ENCODE measurements around the gene CDH2.

Gene CDH2

DNA sequence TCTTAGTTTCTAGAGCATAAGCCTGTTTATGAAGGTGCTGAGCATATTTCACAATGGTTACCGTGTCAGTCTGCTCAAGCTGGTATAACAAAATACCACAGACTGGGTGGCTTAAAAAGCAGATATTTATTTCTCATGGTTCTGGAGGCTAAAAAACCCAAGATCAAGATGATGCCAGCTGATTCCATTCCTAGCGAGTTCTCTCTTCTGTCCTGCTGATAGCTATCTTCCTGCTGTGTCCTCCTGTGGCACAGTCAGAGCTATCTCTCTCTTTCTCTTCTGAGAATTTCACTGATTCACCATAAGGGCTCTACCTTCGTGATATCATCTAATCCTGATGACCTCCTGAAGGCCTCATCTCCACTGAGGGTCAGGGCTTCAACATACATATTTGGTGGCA is 273.0 kb downstream of the CDH2 start:
- Mint-ChIP-seq H3K9me3 (peaks cover 42% of the 10 kb centered on the region), H3K27ac (no peak overlapping the region), H3K27me3 (ENCODE audit: low read depth) (no peaks in the 10 kb centered on the region), H3K4me1 (no peaks in the 10 kb centered on the region), H3K4me3 (no peak overlapping the region), H3K36me3 (ENCODE audit: low read depth) (peaks cover 8% of the 10 kb centered on the region)
- TF ChIP-seq, protein P1, sequence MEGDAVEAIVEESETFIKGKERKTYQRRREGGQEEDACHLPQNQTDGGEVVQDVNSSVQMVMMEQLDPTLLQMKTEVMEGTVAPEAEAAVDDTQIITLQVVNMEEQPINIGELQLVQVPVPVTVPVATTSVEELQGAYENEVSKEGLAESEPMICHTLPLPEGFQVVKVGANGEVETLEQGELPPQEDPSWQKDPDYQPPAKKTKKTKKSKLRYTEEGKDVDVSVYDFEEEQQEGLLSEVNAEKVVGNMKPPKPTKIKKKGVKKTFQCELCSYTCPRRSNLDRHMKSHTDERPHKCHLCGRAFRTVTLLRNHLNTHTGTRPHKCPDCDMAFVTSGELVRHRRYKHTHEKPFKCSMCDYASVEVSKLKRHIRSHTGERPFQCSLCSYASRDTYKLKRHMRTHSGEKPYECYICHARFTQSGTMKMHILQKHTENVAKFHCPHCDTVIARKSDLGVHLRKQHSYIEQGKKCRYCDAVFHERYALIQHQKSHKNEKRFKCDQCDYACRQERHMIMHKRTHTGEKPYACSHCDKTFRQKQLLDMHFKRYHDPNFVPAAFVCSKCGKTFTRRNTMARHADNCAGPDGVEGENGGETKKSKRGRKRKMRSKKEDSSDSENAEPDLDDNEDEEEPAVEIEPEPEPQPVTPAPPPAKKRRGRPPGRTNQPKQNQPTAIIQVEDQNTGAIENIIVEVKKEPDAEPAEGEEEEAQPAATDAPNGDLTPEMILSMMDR (IDR thresholded peaks at IDR 0.05; ENCODE audit: unreplicated experiment in 3 of 3): no peak

DNA sequence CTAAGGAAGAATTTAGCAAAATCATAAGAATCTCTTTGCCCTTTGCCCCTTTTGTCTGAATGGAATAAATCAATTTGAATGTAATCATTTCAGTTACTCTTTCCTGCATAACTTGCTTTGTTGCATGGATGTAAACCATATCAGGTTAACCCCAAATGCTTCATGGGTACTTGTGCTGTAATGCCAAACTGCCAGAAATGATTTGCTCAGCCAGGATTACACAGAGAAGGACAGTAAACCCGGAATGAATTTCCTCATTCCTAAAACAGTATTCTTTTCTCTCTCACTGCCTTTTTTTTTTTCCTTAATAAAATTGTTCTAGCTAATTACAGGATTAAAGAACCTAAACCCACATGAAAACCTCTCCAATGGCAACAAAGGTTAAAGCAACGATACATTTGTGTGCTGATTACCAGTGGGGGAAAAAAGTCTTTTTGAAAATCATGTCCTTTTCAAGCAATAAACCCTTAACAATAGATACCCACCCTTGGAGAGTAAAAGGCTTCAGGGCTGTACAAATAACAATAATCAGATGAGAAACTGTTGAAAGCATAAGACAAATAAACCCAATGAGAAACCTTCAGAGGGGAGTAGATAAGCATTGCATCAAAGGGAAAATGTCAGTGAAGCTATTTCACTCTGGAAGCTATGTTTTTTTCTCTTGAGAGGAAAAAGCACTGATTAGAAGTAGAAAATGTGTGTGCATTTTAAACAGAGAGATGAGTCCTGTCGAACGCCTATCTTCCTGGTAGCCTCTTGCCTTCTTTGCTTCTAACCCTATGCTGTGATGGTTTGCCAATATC is 275.3 kb downstream of the CDH2 start:
- no peaks in the 10 kb centered on the region for H3K4me1 Mint-ChIP-seq
- H3K36me3 Mint-ChIP-seq (ENCODE audit: low read depth): peaks cover 4% of the 10 kb centered on the region
- peaks cover 22% of the 10 kb centered on the region for H3K9me3 Mint-ChIP-seq
- H3K27ac Mint-ChIP-seq: no peak overlapping the region
- H3K4me3 Mint-ChIP-seq: no peak overlapping the region
- TF ChIP-seq, protein P1 (IDR thresholded peaks at IDR 0.05; ENCODE audit: unreplicated experiment in 3 of 3): no peak
- no peaks in the 10 kb centered on the region for H3K27me3 Mint-ChIP-seq (ENCODE audit: low read depth)
